Ishikawa (cell line): Measurements from ENCODE around the gene THSD7A.

ENCODE experiments used
- CEBPB ChIP-seq: IDR thresholded peaks from 2 replicates; pipeline ENCODE4 v1.6.1; 2012
- CREB1 ChIP-seq: IDR thresholded peaks from 2 replicates; pipeline ENCODE4 v1.6.1; 2012; ENCODE audit warnings: low read depth
- EGR1 ChIP-seq: IDR thresholded peaks from 2 replicates; pipeline ENCODE4 v1.6.1; 2012
- EP300 ChIP-seq: IDR thresholded peaks from 2 replicates; pipeline ENCODE4 v1.6.1; 2012; ENCODE audit warnings: borderline replicate concordance
- FOXM1 ChIP-seq: IDR thresholded peaks from 2 replicates; pipeline ENCODE4 v1.6.1; 2012; ENCODE audit warnings: low read depth, borderline replicate concordance
- NFIC ChIP-seq: IDR thresholded peaks from 2 replicates; pipeline ENCODE4 v1.6.1; 2012
- RAD21 ChIP-seq: IDR thresholded peaks from 2 replicates; pipeline ENCODE4 v1.6.1; 2012; ENCODE audit warnings: low read depth
- TAF1 ChIP-seq: IDR thresholded peaks from 2 replicates; pipeline ENCODE4 v1.6.1; 2012; ENCODE audit warnings: low read depth, mild to moderate bottlenecking
- TCF12 ChIP-seq: IDR thresholded peaks from 2 replicates; pipeline ENCODE4 v1.6.1; 2012; ENCODE audit warnings: low read depth
- TEAD4 ChIP-seq: IDR thresholded peaks from 2 replicates; pipeline ENCODE4 v1.6.1; 2012
- YY1 ChIP-seq: IDR thresholded peaks from 2 replicates; pipeline ENCODE4 v1.6.1; 2012; ENCODE audit warnings: low read depth
- ZBTB7A ChIP-seq: IDR thresholded peaks from 2 replicates; pipeline ENCODE4 v1.6.1; 2012; ENCODE audit warnings: low read depth
- TF ChIP-seq, protein P1 (sequence below): IDR thresholded peaks from 2 replicates; pipeline ENCODE4 v1.6.1; 2012; ENCODE audit warnings: low read depth, mild to moderate bottlenecking
- TF ChIP-seq, protein P2 (sequence below): IDR thresholded peaks from 2 replicates; pipeline ENCODE4 v1.6.1; 2012
- TF ChIP-seq, protein P3 (sequence below): IDR thresholded peaks from 2 replicates; pipeline ENCODE4 v1.6.1; 2012

The THSD7A gene

DNA sequence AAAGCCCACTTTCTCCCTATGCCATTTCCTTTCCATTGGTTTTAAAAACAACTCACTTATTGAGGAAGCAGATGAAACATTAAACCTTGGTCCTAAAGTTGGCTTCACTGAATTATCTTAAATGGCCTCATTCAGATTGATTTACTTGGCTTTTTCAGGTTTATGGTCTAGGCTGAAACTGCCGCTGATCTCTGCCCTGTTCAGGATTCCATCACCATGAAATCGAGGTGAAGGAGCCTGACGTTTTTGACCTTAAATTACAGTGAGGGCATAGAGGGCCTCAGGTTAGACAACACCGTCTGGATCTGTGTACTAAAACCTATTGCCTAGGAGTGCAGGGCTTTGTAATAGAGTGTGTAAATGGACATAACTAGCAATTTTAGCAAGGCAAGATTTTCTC, 383.7 kb downstream of the THSD7A start:
- TF ChIP-seq, protein P1, sequence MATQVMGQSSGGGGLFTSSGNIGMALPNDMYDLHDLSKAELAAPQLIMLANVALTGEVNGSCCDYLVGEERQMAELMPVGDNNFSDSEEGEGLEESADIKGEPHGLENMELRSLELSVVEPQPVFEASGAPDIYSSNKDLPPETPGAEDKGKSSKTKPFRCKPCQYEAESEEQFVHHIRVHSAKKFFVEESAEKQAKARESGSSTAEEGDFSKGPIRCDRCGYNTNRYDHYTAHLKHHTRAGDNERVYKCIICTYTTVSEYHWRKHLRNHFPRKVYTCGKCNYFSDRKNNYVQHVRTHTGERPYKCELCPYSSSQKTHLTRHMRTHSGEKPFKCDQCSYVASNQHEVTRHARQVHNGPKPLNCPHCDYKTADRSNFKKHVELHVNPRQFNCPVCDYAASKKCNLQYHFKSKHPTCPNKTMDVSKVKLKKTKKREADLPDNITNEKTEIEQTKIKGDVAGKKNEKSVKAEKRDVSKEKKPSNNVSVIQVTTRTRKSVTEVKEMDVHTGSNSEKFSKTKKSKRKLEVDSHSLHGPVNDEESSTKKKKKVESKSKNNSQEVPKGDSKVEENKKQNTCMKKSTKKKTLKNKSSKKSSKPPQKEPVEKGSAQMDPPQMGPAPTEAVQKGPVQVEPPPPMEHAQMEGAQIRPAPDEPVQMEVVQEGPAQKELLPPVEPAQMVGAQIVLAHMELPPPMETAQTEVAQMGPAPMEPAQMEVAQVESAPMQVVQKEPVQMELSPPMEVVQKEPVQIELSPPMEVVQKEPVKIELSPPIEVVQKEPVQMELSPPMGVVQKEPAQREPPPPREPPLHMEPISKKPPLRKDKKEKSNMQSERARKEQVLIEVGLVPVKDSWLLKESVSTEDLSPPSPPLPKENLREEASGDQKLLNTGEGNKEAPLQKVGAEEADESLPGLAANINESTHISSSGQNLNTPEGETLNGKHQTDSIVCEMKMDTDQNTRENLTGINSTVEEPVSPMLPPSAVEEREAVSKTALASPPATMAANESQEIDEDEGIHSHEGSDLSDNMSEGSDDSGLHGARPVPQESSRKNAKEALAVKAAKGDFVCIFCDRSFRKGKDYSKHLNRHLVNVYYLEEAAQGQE: no peak
- TF ChIP-seq TEAD4 (no peak), FOXM1 (no peak), YY1 (no peak), ZBTB7A (no peak), CREB1 (no peak), RAD21 (no peak), CEBPB (no peak), NFIC (no peak), TCF12 (no peak), EP300 (no peak), EGR1 (no peak), TAF1 (no peak)
- TF ChIP-seq, protein P2, sequence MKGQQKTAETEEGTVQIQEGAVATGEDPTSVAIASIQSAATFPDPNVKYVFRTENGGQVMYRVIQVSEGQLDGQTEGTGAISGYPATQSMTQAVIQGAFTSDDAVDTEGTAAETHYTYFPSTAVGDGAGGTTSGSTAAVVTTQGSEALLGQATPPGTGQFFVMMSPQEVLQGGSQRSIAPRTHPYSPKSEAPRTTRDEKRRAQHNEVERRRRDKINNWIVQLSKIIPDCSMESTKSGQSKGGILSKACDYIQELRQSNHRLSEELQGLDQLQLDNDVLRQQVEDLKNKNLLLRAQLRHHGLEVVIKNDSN: no peak
- TF ChIP-seq, protein P3, sequence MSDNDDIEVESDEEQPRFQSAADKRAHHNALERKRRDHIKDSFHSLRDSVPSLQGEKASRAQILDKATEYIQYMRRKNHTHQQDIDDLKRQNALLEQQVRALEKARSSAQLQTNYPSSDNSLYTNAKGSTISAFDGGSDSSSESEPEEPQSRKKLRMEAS: no peak

DNA sequence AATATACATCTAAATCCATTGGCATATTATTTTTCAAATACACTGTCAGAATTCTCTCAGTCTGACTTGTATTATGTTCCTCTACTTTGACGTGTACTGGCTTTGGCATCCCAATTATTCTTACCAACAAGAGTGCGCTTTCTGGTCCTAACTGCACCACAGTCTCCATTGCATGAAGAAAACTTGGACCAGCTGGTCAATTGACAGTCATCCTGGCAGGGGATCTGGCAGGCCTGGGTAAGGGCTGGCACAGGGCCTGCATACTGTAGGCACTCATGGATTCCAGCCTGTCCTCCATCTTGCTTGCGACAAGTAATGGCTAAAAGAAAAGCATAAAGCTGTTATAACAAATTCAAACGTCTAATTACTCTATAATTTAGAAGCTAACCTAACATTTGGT, 384.9 kb downstream of the THSD7A start:
- no peak for TF ChIP-seq TAF1
- TF ChIP-seq EGR1: no peak
- TF ChIP-seq EP300: no peak
- TF ChIP-seq, protein P3: no peak
- TF ChIP-seq TEAD4: no peak
- no peak for TF ChIP-seq ZBTB7A
- no peak for TF ChIP-seq CREB1
- TF ChIP-seq RAD21: no peak
- TF ChIP-seq, protein P1: no peak
- no peak for TF ChIP-seq YY1
- TF ChIP-seq CEBPB: no peak
- TF ChIP-seq, protein P2: no peak
- no peak for TF ChIP-seq FOXM1
- no peak for TF ChIP-seq TCF12
- TF ChIP-seq NFIC: no peak

DNA sequence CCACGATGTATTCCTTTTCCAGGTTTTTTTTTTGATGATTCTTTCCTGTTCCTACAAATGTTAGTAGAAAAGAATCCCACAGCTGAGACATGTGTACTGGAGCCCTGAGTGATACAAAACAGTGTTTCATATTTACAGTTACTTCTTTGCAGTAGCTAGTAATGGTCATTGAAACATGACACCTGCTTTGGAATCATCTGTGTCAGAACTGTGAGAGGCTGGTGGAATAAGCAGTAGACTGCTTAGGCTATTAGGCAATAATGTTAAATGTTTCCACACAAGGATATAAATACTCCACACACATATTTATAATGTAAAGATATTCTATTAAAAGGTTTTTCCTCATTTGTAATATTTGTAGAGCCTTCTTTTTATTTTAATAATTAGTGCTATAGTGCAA, 394.0 kb downstream of the THSD7A start:
- TF ChIP-seq TAF1 (no peak), CEBPB (0 out of 2 replicates have a peak, but pooled peaks have one; percentile 9)

DNA sequence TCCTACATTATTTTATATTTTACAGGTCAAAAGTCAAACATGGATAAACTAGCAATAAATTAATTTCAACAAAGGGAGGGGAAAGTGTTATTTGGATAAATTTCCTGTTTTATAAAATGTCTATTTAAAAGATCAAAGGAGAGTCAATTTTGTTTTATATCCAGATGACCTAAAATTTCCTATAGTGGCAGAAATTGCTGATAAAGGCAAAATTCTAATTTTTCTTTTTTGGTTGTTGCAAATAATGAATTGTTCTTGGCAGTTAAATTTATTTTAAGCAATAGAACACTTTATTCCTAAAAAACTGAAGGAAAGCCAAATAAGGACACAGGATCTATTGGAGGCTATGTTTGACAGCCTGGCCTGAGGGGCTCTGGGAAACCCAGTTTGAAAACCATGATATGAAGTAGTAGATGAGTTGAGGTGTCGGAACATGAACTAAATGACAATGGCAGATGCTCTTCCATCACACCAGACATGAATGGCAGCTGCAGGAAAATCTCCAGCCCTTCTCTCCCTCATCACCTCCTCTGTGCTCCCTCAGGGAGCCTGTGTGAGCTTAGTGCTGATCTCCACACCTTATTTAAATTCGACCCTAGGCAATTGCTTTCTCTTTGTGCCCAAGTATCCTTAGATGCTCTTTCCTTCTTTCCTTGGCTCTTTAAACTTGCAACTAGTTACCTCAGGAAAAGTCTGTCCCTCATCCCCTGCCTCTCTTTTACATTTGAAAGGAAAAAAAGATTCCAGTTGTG, 395.0 kb downstream of the THSD7A start:
- TF ChIP-seq CEBPB (no peak), FOXM1 (no peak), RAD21 (no peak), TAF1 (no peak), EGR1 (no peak), EP300 (no peak), CREB1 (no peak), ZBTB7A (no peak), TEAD4 (no peak), TCF12 (no peak), YY1 (no peak), NFIC (no peak)
- TF ChIP-seq, protein P3: no peak
- TF ChIP-seq, protein P1: no peak
- TF ChIP-seq, protein P2: no peak
